Fibroblast of the aortic adventitia (primary cell): ENCODE data around the gene CYP4F3. TPM values are rescaled to one million over a fixed set of nuclear protein-coding genes. Genes with fewer than 3 reads are reported as not detected.
"Not testable (repeated sequence)": the region's sequence is repeated elsewhere in the genome, so short reads cannot be mapped to it uniquely, and the experiment has no call there.

Source experiments
- DNase-seq: peaks from one replicate; pipeline ENCODE4 v3.0.0-alpha.2; 2010; ENCODE audit warnings: low read depth
- H3K4me3 ChIP-seq: 2 replicates; pipeline ENCODE4 v1.5.1; 2011; ENCODE audit warnings: low read depth, mild to moderate bottlenecking, control low read depth, low read length, moderate library complexity
- CTCF ChIP-seq: IDR thresholded peaks from 2 replicates; pipeline ENCODE4 v1.5.1; 2011; ENCODE audit warnings: mild to moderate bottlenecking, low read length, control low read depth, inconsistent platforms; ENCODE audit not compliant: insufficient read depth
- total RNA-seq: library from RNA; depleted of rRNA; stranded (reverse); fragments of >200 nt; gene quantifications from 2 replicates; pipeline ENCODE4 v1.2.3, GENCODE V29; 2012; ENCODE audit warnings: low replicate concordance

The CYP4F3 gene
- total RNA-seq, 1 donor = not detected

GRCh38 chr19:15641901-15642491 lies 1.3 kb downstream of the CYP4F3 start:
- no peak overlapping the region for H3K4me3 ChIP-seq
- TF ChIP-seq CTCF = no peak

GRCh38 chr19:15642807-15643206 lies 2.1 kb downstream of the CYP4F3 start:
- TF ChIP-seq CTCF = no peak
- no peak for DNase-seq
- H3K4me3 ChIP-seq = no peak overlapping the region

More at GRCh38 chr19:15641901-15642491, 1.3 kb downstream of the CYP4F3 start:
- no peak for DNase-seq

- no peak for TF ChIP-seq CTCF
- H3K4me3 ChIP-seq = no peak overlapping the region
These were observed 2.7 kb downstream of the CYP4F3 start for GRCh38 chr19:15643387-15643786.

GRCh38 chr19:15644066-15644741 lies 3.5 kb downstream of the CYP4F3 start:
- no peak overlapping the region for H3K4me3 ChIP-seq
- no peak for TF ChIP-seq CTCF
- no peak for DNase-seq

More at GRCh38 chr19:15643387-15643786, 2.7 kb downstream of the CYP4F3 start:
- no peak for DNase-seq

GRCh38 chr19:15644816-15645215 lies 4.1 kb downstream of the CYP4F3 start:
- TF ChIP-seq CTCF = no peak
- no peak for DNase-seq
- no peak overlapping the region for H3K4me3 ChIP-seq

GRCh38 chr19:15649526-15649925 lies 8.8 kb downstream of the CYP4F3 start:
- H3K4me3 ChIP-seq = no peak overlapping the region
- no peak for TF ChIP-seq CTCF
- DNase-seq = no peak

- H3K4me3 ChIP-seq, DNase-seq: not testable (repeated sequence)
These were observed 9.4 kb downstream of the CYP4F3 start for GRCh38 chr19:15650123-15650522.
